Skeletal muscle tissue (tissue), 4 donors: ENCODE results near the gene TGFB1. TPM values are rescaled to one million over a fixed set of nuclear protein-coding genes. Genes with fewer than 3 reads are reported as not detected.
A peak's percentile ranks its signal among the peaks of the same experiment; 100 is the strongest.

ENCODE experiments used
- H3K27ac ChIP-seq: one replicate; pipeline ENCODE4 v1.7.0; 2013; ENCODE audit warnings: mild to moderate bottlenecking, low read depth, low read length, inconsistent platforms
- H3K27me3 ChIP-seq, 3 donors: one replicate each; pipeline ENCODE4 v1.7.0; 2013; ENCODE audit warnings: low read length in 3 of 3; ENCODE audit not compliant: control insufficient read depth in 3 of 3, insufficient read depth in 3 of 3
- H3K36me3 ChIP-seq, 3 donors: one replicate each; pipeline ENCODE4 v1.7.0; 2013; ENCODE audit warnings: low read length in 3 of 3; ENCODE audit not compliant: control insufficient read depth in 3 of 3, insufficient read depth in 3 of 3
- H3K4me1 ChIP-seq, 3 donors: one replicate each; pipeline ENCODE4 v1.7.0; 2013; ENCODE audit warnings: low read length in 3 of 3, mild to moderate bottlenecking in 3 of 3; ENCODE audit not compliant: control insufficient read depth in 3 of 3, insufficient read depth in 3 of 3
- H3K4me3 ChIP-seq, 3 donors: one replicate each; pipeline ENCODE4 v1.7.0; 2013; ENCODE audit warnings: low read length in 3 of 3
- H3K9ac ChIP-seq, 3 donors: one replicate each; pipeline ENCODE4 v1.7.0; 2013; ENCODE audit warnings: low read length in 3 of 3, mild to moderate bottlenecking in 3 of 3, moderate library complexity in 2 of 3, low read depth in 1 of 3
- H3K9me3 ChIP-seq, 3 donors: one replicate each; pipeline ENCODE4 v1.7.0; 2013; ENCODE audit warnings: low read length in 3 of 3; ENCODE audit not compliant: control insufficient read depth in 3 of 3
- total RNA-seq: library from RNA; depleted of rRNA; stranded (reverse); fragments of >200 nt; gene quantifications from one replicate; pipeline ENCODE4 v1.2.3, GENCODE V29; 2014
- donor health status: Osteomylitis.

TGFB1 gene
- total RNA-seq, 1 donor from 2014 or later, result 3.1 TPM

DNA sequence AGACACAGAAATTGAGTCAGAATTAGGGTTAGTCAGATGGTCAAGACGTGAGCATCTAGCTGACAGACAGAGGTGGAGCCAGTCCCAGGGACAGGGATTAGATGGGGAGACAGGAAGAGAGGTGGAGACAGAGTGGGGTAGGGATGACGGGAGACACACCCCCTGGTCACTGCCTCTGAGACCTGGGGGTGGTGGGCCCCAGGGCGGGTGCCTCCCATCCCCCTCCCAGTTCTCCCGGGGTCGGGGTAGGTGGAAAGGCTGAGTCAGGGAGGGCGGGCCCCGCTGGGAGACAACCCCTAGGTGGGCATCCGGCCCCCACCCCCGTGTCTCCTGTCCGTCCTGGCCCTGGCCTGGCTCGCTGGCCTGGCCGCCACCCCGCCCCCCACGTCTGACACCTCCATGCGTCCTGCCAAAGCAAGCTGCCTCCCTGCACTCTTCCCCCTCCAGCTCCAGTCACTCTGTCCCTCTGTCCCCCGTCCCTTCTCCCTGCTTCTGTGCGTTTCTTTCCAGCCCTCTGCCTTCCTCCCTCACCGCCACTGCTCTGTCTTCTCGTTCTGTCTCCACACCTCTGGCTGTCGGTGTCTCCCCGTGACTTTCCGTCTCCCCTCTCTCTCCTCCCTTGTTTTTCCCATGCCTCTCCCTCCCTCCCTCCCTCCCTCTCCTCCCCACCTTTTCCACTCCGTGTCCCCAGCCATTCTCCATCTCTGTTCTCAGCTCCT, 28.6 kb downstream of the TGFB1 start:
- peaks cover 13 to 29% (median 17%) of the 10 kb centered on the region in 3 donors for H3K36me3 ChIP-seq
- peak overlapping the region; percentile 89 for H3K27ac ChIP-seq
- peak overlapping the region; percentile 52 to 75 (median 75) for H3K4me3 ChIP-seq
- H3K27me3 ChIP-seq, result no peaks in the 10 kb centered on the region
- peaks cover 68 to 81% (median 80%) of the 10 kb centered on the region in 3 donors for H3K4me1 ChIP-seq
- H3K9ac ChIP-seq, result peak overlapping the region; percentile 65 to 82 (median 77)
- no peaks in the 10 kb centered on the region for H3K9me3 ChIP-seq

DNA sequence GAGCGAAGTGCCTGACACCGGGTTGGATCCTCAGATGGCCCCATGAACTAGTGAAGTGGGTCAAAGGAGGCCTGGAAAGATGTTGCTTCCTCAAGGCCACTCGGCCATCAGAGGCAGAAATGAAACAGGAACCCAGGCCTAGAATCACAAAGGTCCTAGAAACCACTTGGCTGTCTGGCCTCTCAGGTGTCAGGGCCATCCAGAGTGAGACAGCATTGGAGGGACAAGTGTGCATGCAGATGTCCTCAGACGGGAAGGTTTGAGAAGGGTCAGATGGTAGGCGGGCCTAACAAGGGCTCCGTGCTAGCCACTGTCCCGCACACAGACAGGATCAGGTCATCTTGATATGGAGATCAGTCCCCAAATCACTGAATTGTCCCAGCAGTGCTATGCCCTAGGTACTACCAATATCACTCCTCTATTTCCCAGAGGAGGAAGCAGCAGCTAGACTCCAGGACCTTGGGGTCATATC, 29.5 kb downstream of the TGFB1 start:
- no peaks in the 10 kb centered on the region for H3K27me3 ChIP-seq
- H3K9me3 ChIP-seq, result no peaks in the 10 kb centered on the region
- H3K27ac ChIP-seq, result peak overlapping the region; percentile 89
- no peak overlapping the region for H3K4me3 ChIP-seq
- peaks cover 68 to 81% (median 80%) of the 10 kb centered on the region in 3 donors for H3K4me1 ChIP-seq
- H3K9ac ChIP-seq, result peak overlapping the region in 1 of 3 donors; percentile 64
- H3K36me3 ChIP-seq, result peaks cover 21 to 36% (median 24%) of the 10 kb centered on the region in 3 donors

DNA sequence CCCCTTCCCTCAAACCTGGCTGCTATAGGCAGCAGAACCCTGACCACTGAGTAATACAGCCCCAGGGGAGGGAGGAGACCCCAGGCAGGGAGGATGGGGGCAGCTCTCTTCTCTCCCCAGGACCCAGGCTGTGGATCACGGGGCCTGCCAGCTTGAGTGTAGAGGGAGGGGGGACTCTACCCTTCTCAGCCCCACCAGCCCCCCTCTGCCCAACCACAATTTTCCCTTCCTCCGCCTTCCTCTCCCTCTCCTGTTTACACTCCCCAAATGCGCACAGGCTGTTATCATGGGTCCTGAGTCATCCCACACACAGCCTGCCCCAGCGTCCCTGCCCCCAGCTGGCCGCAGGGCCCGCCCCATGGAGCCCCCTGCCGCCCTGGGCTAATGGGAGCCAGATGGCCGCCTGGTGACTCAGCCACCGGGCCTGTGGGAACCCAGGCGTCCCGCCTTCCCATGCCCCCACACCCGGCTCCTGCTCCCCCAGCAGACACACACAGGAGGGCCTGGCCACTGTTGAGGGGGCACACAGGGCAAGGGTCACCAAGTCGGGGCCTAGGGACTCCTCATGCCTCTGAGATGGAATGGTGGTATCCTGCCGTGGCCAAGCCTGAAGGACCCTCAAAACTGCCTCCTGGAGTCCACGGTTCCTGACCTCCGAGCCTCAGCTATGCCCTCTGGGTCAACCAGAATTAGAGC, 30.1 kb downstream of the TGFB1 start:
- Histone ChIP-seq H3K27ac (peak overlapping the region; percentile 89), H3K4me1 (peaks cover 63 to 76% (median 74%) of the 10 kb centered on the region in 3 donors), H3K9me3 (no peaks in the 10 kb centered on the region), H3K9ac (peak overlapping the region in 1 of 3 donors; percentile 64), H3K27me3 (no peaks in the 10 kb centered on the region), H3K36me3 (peaks cover 28 to 41% (median 31%) of the 10 kb centered on the region in 3 donors), H3K4me3 (no peak overlapping the region)

DNA sequence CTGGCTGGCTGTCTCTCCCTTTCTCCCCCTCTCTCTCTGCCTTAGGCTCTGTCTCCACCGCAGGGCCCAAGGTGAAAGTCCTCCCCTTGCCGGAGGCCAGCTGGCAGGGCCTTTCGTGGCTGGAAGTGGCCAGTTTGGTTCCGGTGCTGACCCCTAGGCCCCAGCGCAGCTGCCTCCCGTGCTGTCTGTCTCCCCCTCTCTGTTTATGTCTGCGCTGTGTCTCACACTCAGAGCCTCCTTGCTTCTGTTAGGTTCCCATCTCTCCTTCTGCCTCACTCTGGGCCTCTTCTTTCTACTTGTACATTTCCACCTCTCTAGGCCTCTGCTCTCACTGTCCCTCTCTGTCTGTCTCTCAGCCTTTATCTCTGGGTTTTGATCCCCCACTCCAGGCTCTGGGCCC, 30.7 kb downstream of the TGFB1 start:
- Histone ChIP-seq H3K36me3 (peaks cover 31 to 44% (median 35%) of the 10 kb centered on the region in 3 donors), H3K4me1 (peaks cover 59 to 70% (median 69%) of the 10 kb centered on the region in 3 donors)

DNA sequence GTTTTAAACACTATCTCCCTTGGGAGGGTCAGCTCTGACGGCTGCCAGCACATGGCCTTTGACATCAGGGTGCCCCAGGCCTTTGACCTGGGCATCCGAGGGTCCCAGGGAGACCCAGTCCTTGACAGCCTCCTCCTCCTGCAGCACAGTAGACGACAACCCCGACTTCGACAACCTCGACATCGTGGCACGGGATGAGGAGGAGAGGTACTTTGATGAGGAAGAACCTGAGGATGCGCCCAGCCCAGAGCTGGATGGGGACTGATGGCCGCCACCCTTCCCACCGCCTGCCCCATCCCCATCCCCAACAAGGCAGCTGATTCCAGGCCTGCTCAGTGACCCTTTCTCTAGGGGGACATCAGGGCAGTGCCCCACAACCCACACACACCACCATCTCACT, 31.3 kb downstream of the TGFB1 start:
- peak overlapping the region in 2 of 3 donors; percentile 20 to 64 for H3K9ac ChIP-seq
- no peaks in the 10 kb centered on the region for H3K9me3 ChIP-seq
- H3K36me3 ChIP-seq, result peaks cover 34 to 48% (median 35%) of the 10 kb centered on the region in 3 donors
- H3K4me3 ChIP-seq, result no peak overlapping the region
- H3K4me1 ChIP-seq, result peaks cover 54 to 65% (median 63%) of the 10 kb centered on the region in 3 donors
- peak overlapping the region; percentile 89 for H3K27ac ChIP-seq
- no peaks in the 10 kb centered on the region for H3K27me3 ChIP-seq

More for the DNA sequence above, 30.7 kb downstream of the TGFB1 start:
- H3K9ac ChIP-seq, result peak overlapping the region in 2 of 3 donors; percentile 20 to 64
- peak overlapping the region; percentile 89 for H3K27ac ChIP-seq
- H3K4me3 ChIP-seq, result no peak overlapping the region
- H3K27me3 ChIP-seq, result no peaks in the 10 kb centered on the region
- H3K9me3 ChIP-seq, result no peaks in the 10 kb centered on the region

DNA sequence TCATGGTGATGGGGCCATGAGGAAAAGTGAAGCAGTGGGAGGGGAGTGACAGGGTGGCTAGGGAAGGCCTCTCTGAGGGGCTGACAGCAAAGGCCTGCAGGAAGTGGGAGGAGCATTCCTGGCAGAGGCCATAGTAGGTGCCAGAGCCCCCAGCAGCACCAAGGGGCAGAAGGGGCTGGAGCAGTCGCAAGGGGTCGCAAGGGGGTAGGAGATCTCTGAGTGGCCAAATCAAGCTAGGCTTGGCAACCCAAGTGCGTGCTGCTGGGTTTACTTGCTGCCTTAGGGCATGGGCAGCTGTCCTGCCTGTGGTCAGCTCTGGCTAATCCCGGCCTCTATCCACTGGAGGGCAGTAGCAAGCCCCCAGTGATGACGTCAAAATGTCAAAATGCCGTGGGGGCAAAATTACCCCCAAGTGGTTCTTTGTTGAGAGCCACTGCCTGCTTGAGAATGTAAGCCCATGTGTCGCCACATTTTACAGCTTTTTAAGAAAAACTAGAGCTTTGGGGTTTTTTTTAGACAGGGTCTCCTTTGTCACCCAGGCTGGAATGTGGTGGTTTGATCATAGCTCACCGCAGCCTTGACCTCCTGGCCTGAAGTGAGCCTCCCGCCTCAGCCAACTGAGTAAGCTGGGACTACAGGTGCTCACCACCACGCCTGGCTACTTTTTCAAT, 32.0 kb downstream of the TGFB1 start:
- Histone ChIP-seq H3K9me3 (no peaks in the 10 kb centered on the region), H3K27me3 (no peaks in the 10 kb centered on the region), H3K27ac (peak overlapping the region; percentile 89), H3K9ac (peak overlapping the region in 2 of 3 donors; percentile 1 to 64), H3K4me3 (peak overlapping the region in 1 of 3 donors; percentile 29), H3K4me1 (peaks cover 49 to 58% (median 56%) of the 10 kb centered on the region in 3 donors), H3K36me3 (peaks cover 39 to 55% (median 43%) of the 10 kb centered on the region in 3 donors)

DNA sequence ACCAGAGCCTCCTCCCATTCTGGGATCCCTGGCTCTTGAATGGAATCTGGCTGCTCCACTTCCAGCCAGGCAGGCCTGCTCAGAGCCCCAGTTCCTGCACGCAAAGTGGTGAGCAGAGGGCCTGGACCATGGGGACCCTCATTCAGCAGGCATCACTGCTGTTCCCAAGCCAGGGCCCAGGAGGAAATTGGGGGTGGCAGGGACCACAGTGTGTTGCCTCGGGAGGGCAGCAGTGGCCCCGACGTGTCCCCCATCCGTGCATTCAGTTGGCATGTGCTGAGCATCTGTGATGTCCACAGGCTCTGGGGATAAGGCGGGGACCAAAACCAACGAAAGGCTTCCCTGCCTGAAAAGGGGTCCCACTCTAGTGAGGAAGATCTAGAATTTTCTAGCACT, 32.5 kb downstream of the TGFB1 start:
- no peaks in the 10 kb centered on the region for H3K27me3 ChIP-seq
- H3K9me3 ChIP-seq, result no peaks in the 10 kb centered on the region
- peak overlapping the region in 2 of 3 donors; percentile 1 to 64 for H3K9ac ChIP-seq
- peaks cover 44 to 52% (median 50%) of the 10 kb centered on the region in 3 donors for H3K4me1 ChIP-seq
- H3K36me3 ChIP-seq, result peaks cover 45 to 60% (median 48%) of the 10 kb centered on the region in 3 donors
- peak overlapping the region; percentile 89 for H3K27ac ChIP-seq
- no peak overlapping the region for H3K4me3 ChIP-seq

DNA sequence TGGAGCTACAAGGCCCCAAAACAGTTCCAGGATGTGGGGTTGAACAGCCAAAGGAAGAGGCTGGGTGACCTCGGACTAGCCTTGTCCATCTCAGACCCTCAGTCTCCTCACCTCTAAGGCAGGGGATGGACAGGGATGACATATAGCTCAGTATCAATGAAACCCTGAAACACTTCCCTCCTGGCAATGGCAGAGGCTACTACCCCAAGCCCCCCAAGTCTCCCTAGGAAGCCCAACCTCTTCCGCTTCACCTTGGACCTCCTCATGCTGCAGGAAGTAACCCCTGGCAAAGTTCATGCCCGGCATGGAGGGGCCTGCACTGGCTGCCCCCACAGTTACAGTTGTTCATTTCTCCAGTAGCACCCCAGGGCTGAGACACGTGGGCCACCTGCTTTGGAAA, 33.2 kb downstream of the TGFB1 start:
- Histone ChIP-seq H3K27me3 (no peaks in the 10 kb centered on the region), H3K36me3 (peaks cover 48 to 60% (median 54%) of the 10 kb centered on the region in 3 donors), H3K27ac (no peak overlapping the region), H3K4me3 (no peak overlapping the region), H3K9me3 (no peaks in the 10 kb centered on the region), H3K4me1 (peaks cover 38 to 46% (median 44%) of the 10 kb centered on the region in 3 donors), H3K9ac (no peak overlapping the region)

DNA sequence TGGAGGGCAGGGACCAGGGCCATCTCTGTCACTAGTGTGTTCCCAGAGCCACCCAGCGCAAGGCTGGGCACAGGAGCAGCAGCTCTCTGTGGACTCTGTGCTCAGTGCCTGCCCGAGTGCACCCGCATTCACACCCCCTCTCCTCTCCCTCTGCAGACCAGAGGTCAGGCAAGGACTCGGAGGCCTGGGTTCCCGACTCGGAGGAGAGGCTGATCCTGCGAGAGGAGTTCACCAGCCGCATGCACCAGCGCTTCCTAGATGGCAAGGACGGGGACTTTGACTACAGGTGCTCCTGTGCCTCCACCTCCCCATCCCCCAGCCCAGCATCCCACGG, 33.6 kb downstream of the TGFB1 start:
- Histone ChIP-seq H3K27me3 (no peaks in the 10 kb centered on the region), H3K9me3 (no peaks in the 10 kb centered on the region), H3K36me3 (peaks cover 48 to 60% (median 54%) of the 10 kb centered on the region in 3 donors), H3K4me1 (peaks cover 34 to 42% (median 40%) of the 10 kb centered on the region in 3 donors), H3K9ac (no peak overlapping the region), H3K27ac (no peak overlapping the region), H3K4me3 (no peak overlapping the region)
